GM12878 (cell line): ENCODE data around the gene PTPRN2. TPM values are rescaled to one million over a fixed set of nuclear protein-coding genes. Genes with fewer than 3 reads are reported as not detected.

ENCODE experiments used
- ATAC-seq: fragments of 200-7000 bp; cut with Tn5 transposase; 3 replicates; pipeline ENCODE4 v1.9.1; 2020; ENCODE audit warnings: mild to moderate bottlenecking, moderate library complexity
- BruUV-seq: library from RNA; stranded (reverse); fragments of 400-500 nt; replicated peaks from 2 replicates; lab custom pipeline; 2021; lab: Mats Ljungman, UMichigan
- CTCF ChIA-PET: fragments of 300-600 bp; sonication (Branson Sonifier 250); formaldehyde crosslinking; extraction: SDS; loops from one replicate; lab custom pipeline; 2021; ENCODE audit warnings: inconsistent platforms; lab: Yijun Ruan, JAX
- POLR2A ChIA-PET: fragments of 350-600 bp; formaldehyde crosslinking; extraction: SDS; loops from one replicate; lab custom pipeline; 2021; ENCODE audit warnings: inconsistent platforms; lab: Charles Lee
- RAD21 ChIA-PET: fragments of 300-600 bp; sonication (Branson Sonifier 250); formaldehyde crosslinking; loops from one replicate; lab custom pipeline; 2023; ENCODE audit warnings: antibody characterized with exemption; ENCODE audit not compliant: unreplicated experiment; lab: Charles Lee
- SMC1A ChIA-PET: fragments of 300-600 bp; sonication (Branson Sonifier 250); formaldehyde crosslinking; loops from one replicate; lab custom pipeline; 2023; ENCODE audit not compliant: unreplicated experiment, uncharacterized antibody; lab: Charles Lee
- DNase-seq: peaks from one replicate; pipeline ENCODE4 v3.0.0-alpha.2; 2011; ENCODE audit warnings: low read depth, low spot score
- FAIRE-seq: peaks from 3 replicates; lab custom pipeline; 2011; peaks lifted over from hg19 to GRCh38; lab: Jason Lieb, UNC
- H2AFZ ChIP-seq: 2 replicates; pipeline ENCODE4 v1.6.0; 2011; ENCODE audit warnings: low read depth, low read length, control low read depth; ENCODE audit not compliant: control insufficient read depth
- H3K27ac ChIP-seq: 2 replicates; pipeline ENCODE4 v1.5.1; 2011; ENCODE audit warnings: control low read depth; ENCODE audit not compliant: control insufficient read depth, insufficient read depth
- H3K27me3 ChIP-seq, 2 experiments: replicated peaks in 1 of 2; 2 replicates each; pipeline versions ENCODE4 v1.6.0 to v1.6.1; 2011; ENCODE audit warnings: low read length in 1 of 2; ENCODE audit not compliant: control insufficient read depth in 2 of 2, insufficient read depth in 2 of 2
- H3K36me3 ChIP-seq, 2 experiments: 2 replicates each; pipeline ENCODE4 v1.5.1; 2011; ENCODE audit warnings: low read length in 1 of 2; ENCODE audit not compliant: control insufficient read depth in 2 of 2, insufficient read depth in 2 of 2
- H3K4me1 ChIP-seq: 2 replicates; pipeline ENCODE4 v1.6.1; 2011; ENCODE audit warnings: mild to moderate bottlenecking, low read length, moderate library complexity, mixed read lengths; ENCODE audit not compliant: control insufficient read depth, insufficient read depth
- H3K4me2 ChIP-seq: 2 replicates; pipeline ENCODE4 v1.6.0; 2011; ENCODE audit warnings: control low read depth; ENCODE audit not compliant: control insufficient read depth, insufficient read depth
- H3K4me3 ChIP-seq: fragments of 200-600 bp; sonication (generic); 2 replicates; pipeline ENCODE4 v1.5.1; 2016
- H3K79me2 ChIP-seq: 2 replicates; pipeline ENCODE4 v1.6.0; 2011; ENCODE audit warnings: low read length; ENCODE audit not compliant: control insufficient read depth, insufficient read depth
- H3K9ac ChIP-seq: 2 replicates; pipeline ENCODE4 v1.8.0; 2011; ENCODE audit warnings: low read length, control low read depth, mixed read lengths; ENCODE audit not compliant: control insufficient read depth, insufficient read depth
- H3K9me3 ChIP-seq: replicated peaks from 3 replicates; pipeline ENCODE4 v1.5.1; 2011; ENCODE audit warnings: mild to moderate bottlenecking, low read length; ENCODE audit not compliant: control insufficient read depth, insufficient read depth
- H4K20me1 ChIP-seq: 2 replicates; pipeline ENCODE4 v1.6.0; 2011; ENCODE audit not compliant: control insufficient read depth, insufficient read depth
- CTCF ChIP-seq, 3 experiments: IDR thresholded peaks in 2 of 3; conservative IDR thresholded peaks in 1 of 3; 2 replicates each; pipeline ENCODE4 v1.5.1; 2011; ENCODE audit warnings: low read depth in 3 of 3, low read length in 3 of 3, mild to moderate bottlenecking in 3 of 3, control low read depth in 2 of 3, moderate library complexity in 2 of 3, inconsistent platforms in 1 of 3, mixed read lengths in 1 of 3; ENCODE audit not compliant: control insufficient read depth in 2 of 3, insufficient read depth in 1 of 3; ENCODE audit errors: extremely low read depth in 1 of 3
- HCFC1 ChIP-seq: fragments of 150-350 bp; IDR thresholded peaks from 2 replicates; pipeline ENCODE4 v1.6.1; 2014; ENCODE audit warnings: low read length
- HDGF ChIP-seq: fragments of 450-650 bp; IDR thresholded peaks from 2 replicates; pipeline ENCODE4 v1.6.1; 2016; ENCODE audit warnings: antibody characterized with exemption
- KAT2A ChIP-seq: conservative IDR thresholded peaks from 2 replicates; pipeline ENCODE4 v1.6.1; 2011; ENCODE audit warnings: low read depth, low read length; ENCODE audit not compliant: control insufficient read depth
- NFYA ChIP-seq: IDR thresholded peaks from 2 replicates; pipeline ENCODE4 v1.6.1; 2011; ENCODE audit warnings: low read depth, mild to moderate bottlenecking, low read length, improper control_type of control experiment, borderline replicate concordance
- PML ChIP-seq: IDR thresholded peaks from 2 replicates; pipeline ENCODE4 v1.6.1; 2012; ENCODE audit warnings: low read length, inconsistent platforms
- RCOR1 ChIP-seq: conservative IDR thresholded peaks from 2 replicates; pipeline ENCODE4 v1.6.1; 2012; ENCODE audit warnings: low read depth, low read length, improper control_type of control experiment
- SMAD1 ChIP-seq: fragments of 450-650 bp; IDR thresholded peaks from 2 replicates; pipeline ENCODE4 v1.6.1; 2018; ENCODE audit warnings: mild to moderate bottlenecking, low read depth; ENCODE audit not compliant: partially characterized antibody
- SMAD5 ChIP-seq: IDR thresholded peaks from 2 replicates; pipeline ENCODE4 v1.6.1; 2016; ENCODE audit warnings: antibody characterized with exemption, low read depth
- SPI1 ChIP-seq: IDR thresholded peaks from 2 replicates; pipeline ENCODE4 v1.6.1; 2011; ENCODE audit warnings: low read depth, mild to moderate bottlenecking, low read length, moderate library complexity, borderline replicate concordance; ENCODE audit not compliant: insufficient read depth
- SUPT20H ChIP-seq: IDR thresholded peaks from 2 replicates; pipeline ENCODE4 v1.6.1; 2011; ENCODE audit warnings: low read depth, mild to moderate bottlenecking, low read length, moderate library complexity, borderline replicate concordance; ENCODE audit not compliant: control insufficient read depth
- WGBS: methylation state at CpG from one replicate; pipeline ENCODE4 v1.1.6; 2016; ENCODE audit warnings: low lambda C conversion rate; ENCODE audit not compliant: insufficient replicate concordance, insufficient coverage; ENCODE audit errors: missing lambda C conversion rate; 5-methylcytosine and 5-hydroxymethylcytosine counted together
- in situ Hi-C: fragments of 300-500 bp; cut with MboI; formaldehyde crosslinking; loops from 9 replicates; pipeline ENCODE4 v1.14.3; 2018; ENCODE audit warnings: mixed read lengths
- intact Hi-C: fragments of 100-400 bp; cut with micrococcal nuclease; formaldehyde crosslinking; loops from one replicate; pipeline ENCODE4 v1.14.2; 2022; ENCODE audit not compliant: unreplicated experiment
- polyA plus RNA-seq, 11 experiments: library from polyadenylated mRNA; depleted of rRNA in 4 of 11; unstranded in 6 of 11; stranded (reverse) in 5 of 11; fragments of >200 nt; fragmentation: Nextera tagmentation in 4 of 11; fragmentation: Illumina TruSeq in 1 of 11; extraction: Ambion mirVana in 4 of 11; extraction: Trizol in 1 of 11; gene quantifications; 1 replicate in 1 of 11; 2 replicates in 10 of 11; pipeline versions ENCODE4 v1.2.1 to v1.2.3, GENCODE V29; 2011 to 2016; ENCODE audit warnings: inconsistent platforms in 2 of 11, missing spikeins in 2 of 11, low read depth in 1 of 11
- total RNA-seq, 4 experiments: library from RNA; depleted of rRNA in 3 of 4; stranded (reverse); fragments of >200 nt in 3 of 4; fragmentation: Illumina TruSeq in 1 of 4; extraction: Trizol in 1 of 4; gene quantifications; 2 replicates each; pipeline versions ENCODE4 v1.2.1 to v1.2.3, GENCODE V29; 2013 to 2021
- TF ChIP-seq, protein P1 (sequence below): fragments of 450-650 bp; IDR thresholded peaks from 2 replicates; pipeline ENCODE4 v1.6.1; 2016; ENCODE audit warnings: mild to moderate bottlenecking

PTPRN2 gene
- total and polyA plus RNA-seq, 10 of the 15 experiments (the other 5 are each of a cell fraction or from before 2014, with no cell fraction given): 5.4 TPM; not detected in 9

- ChIA-PET POLR2A (no interaction called here), SMC1A (no interaction called here), RAD21 (no interaction called here), CTCF (no interaction called here)
- BruUV-seq: no TSS peak
- Histone ChIP-seq H3K79me2 (no peaks in the 10 kb centered on the region), H3K27ac (no peak overlapping the region), H3K9me3 (peaks cover 1% of the 10 kb centered on the region; the same call in 1 of the 3 replicates), H3K36me3 (no peaks in the 10 kb centered on the region), H3K4me3 (no peak overlapping the region), H4K20me1 (no peaks in the 10 kb centered on the region), H3K9ac (no peak overlapping the region), H2AFZ (no peak overlapping the region), H3K4me1 (no peaks in the 10 kb centered on the region), H3K4me2 (no peak overlapping the region), H3K27me3 (no peaks in the 10 kb centered on the region)
- in situ Hi-C loops: no loop called here
- FAIRE-seq (no peak), DNase-seq (no peak), ATAC-seq (no peak)
- intact Hi-C loops: no loop called here
- WGBS: 68% methylated on average over 35 of the region's 35 CpGs
- TF ChIP-seq SMAD5 (no peak), CTCF (IDR thresholded peaks at IDR 0.05 in 2 of 3, conservative IDR thresholded peaks at IDR 0.05 in 1 of 3; ENCODE audit: control insufficient read depth in 2 of 3, extremely low read depth in 1 of 3, insufficient read depth in 1 of 3, low read depth in 3 of 3, low read length in 3 of 3) (no peak), RCOR1 (no peak)
Observed at GRCh38 chr7:157809154-157809862, 778.3 kb downstream of the PTPRN2 start.

DNA sequence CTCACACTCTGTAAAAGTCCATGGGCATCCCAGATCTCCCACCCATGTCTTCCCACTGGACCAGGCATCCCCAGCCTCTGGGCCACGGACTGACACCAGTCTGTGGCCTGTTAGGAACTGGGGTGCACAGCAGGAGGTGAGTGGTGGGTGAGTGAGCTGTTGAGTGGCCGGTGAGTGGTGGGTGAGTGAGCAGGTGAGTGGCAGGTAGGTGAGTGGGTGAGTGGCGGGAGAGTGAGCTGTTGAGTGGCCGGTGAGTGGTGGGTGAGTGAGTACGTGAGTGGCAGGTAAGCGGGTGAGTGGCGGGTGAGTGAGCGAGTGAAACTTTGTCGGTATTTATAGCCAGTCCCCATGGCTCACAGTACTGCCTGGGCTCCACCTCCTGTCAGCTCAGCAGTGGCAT is 779.6 kb downstream of the PTPRN2 start:
- no TSS peak for BruUV-seq
- WGBS: 61% methylated on average over 8 of the region's 9 CpGs
- ChIA-PET POLR2A (no interaction called here), RAD21 (no interaction called here), SMC1A (no interaction called here)
- no peak for FAIRE-seq
- no peaks in the 10 kb centered on the region for H4K20me1 ChIP-seq
- no peak for DNase-seq
- no peaks in the 10 kb centered on the region for H3K4me1 ChIP-seq
- no peaks in the 10 kb centered on the region for H3K27me3 ChIP-seq
- H3K79me2 ChIP-seq: no peaks in the 10 kb centered on the region
- intact Hi-C loops: no loop called here
- H3K27ac ChIP-seq: no peak overlapping the region
- H3K4me3 ChIP-seq: no peak overlapping the region
- TF ChIP-seq HDGF: no peak
- TF ChIP-seq PML: no peak
- no peak for TF ChIP-seq SMAD1
- no peak for TF ChIP-seq HCFC1
- no peak for TF ChIP-seq SPI1
- no peak for TF ChIP-seq SUPT20H
- TF ChIP-seq, protein P1, sequence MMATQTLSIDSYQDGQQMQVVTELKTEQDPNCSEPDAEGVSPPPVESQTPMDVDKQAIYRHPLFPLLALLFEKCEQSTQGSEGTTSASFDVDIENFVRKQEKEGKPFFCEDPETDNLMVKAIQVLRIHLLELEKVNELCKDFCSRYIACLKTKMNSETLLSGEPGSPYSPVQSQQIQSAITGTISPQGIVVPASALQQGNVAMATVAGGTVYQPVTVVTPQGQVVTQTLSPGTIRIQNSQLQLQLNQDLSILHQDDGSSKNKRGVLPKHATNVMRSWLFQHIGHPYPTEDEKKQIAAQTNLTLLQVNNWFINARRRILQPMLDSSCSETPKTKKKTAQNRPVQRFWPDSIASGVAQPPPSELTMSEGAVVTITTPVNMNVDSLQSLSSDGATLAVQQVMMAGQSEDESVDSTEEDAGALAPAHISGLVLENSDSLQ: no peak
- no peak for TF ChIP-seq KAT2A
- TF ChIP-seq NFYA: no peak
- TF ChIP-seq, all 136 proteins: peak for 0
- no peaks in the 10 kb centered on the region for H3K36me3 ChIP-seq
- H3K9ac ChIP-seq: no peak overlapping the region
- CTCF ChIA-PET: no interaction called here
- in situ Hi-C loops: no loop called here
- ATAC-seq: no peak
- no peak overlapping the region for H3K4me2 ChIP-seq
- peaks cover 1% of the 10 kb centered on the region; the same call in 1 of the 3 replicates for H3K9me3 ChIP-seq
- H2AFZ ChIP-seq: no peak overlapping the region
